A673 (cell line): ENCODE data around the gene TRMT112.

Experiments
- CTCF ChIP-seq: fragments of 300-800, 200-600 bp; sonication (generic); conservative IDR thresholded peaks from 2 replicates; pipeline ENCODE4 v1.5.1; 2017; ENCODE audit warnings: low read depth, mild to moderate bottlenecking, antibody characterized with exemption, low read length, moderate library complexity, mixed read lengths
- EZH2 ChIP-seq: fragments of 200-600 bp; sonication (generic); IDR thresholded peaks from 2 replicates; pipeline ENCODE4 v1.6.1; 2017; ENCODE audit warnings: borderline replicate concordance, low read depth, mild to moderate bottlenecking, mixed read lengths, antibody characterized with exemption, low read length; ENCODE audit not compliant: poor library complexity, severe bottlenecking

GRCh38 chr11:64295760-64296159 is 21.6 kb downstream of the TRMT112 start:
- TF ChIP-seq CTCF, result no peak
- no peak for TF ChIP-seq EZH2
